PC-9 (cell line): ENCODE measurements around the gene CPB2. TPM values are rescaled to one million over a fixed set of nuclear protein-coding genes. Genes with fewer than 3 reads are reported as not detected.

Experiments used
- BruUV-seq: library from RNA; stranded (reverse); fragments of 400-500 nt; replicated peaks from 2 replicates; lab custom pipeline; 2021; lab: Mats Ljungman, UMichigan
- CTCF ChIA-PET: fragments of 300-600 bp; sonication (Branson Sonifier 250); formaldehyde crosslinking; loops from one replicate; lab custom pipeline; 2022; ENCODE audit warnings: antibody characterized with exemption; lab: Charles Lee
- POLR2A ChIA-PET: fragments of 300-600 bp; sonication (Branson Sonifier 250); formaldehyde crosslinking; loops from one replicate; lab custom pipeline; 2022; ENCODE audit warnings: antibody characterized with exemption; ENCODE audit not compliant: unreplicated experiment; lab: Charles Lee
- DNase-seq, 2 experiments: peaks; one replicate each; pipeline versions ENCODE4 v3.0.0 to v3.0.0-alpha.2; 2015 to 2022; ENCODE audit warnings: mixed read lengths in 1 of 2
- H2AFZ ChIP-seq: fragments of 200-600 bp; sonication (generic); 2 replicates; pipeline ENCODE4 v1.8.1; 2017; ENCODE audit warnings: antibody characterized with exemption
- H3F3A ChIP-seq: fragments of 200-600 bp; sonication (generic); 2 replicates; pipeline ENCODE4 v1.8.1; 2017; ENCODE audit warnings: antibody characterized with exemption, mild to moderate bottlenecking, low read depth; ENCODE audit not compliant: insufficient read depth
- H3K27ac ChIP-seq: fragments of 200-600 bp; sonication (generic); 2 replicates; pipeline ENCODE4 v1.6.1; 2016; ENCODE audit warnings: mixed run types
- H3K27me3 ChIP-seq: fragments of 200-600 bp; sonication (generic); 2 replicates; pipeline ENCODE4 v1.6.1; 2016; ENCODE audit warnings: low read depth, mixed run types; ENCODE audit not compliant: insufficient read depth
- H3K36me3 ChIP-seq: fragments of 200-600 bp; sonication (generic); 2 replicates; pipeline ENCODE4 v1.6.1; 2016; ENCODE audit warnings: low read depth, mixed run types
- H3K4me1 ChIP-seq: fragments of 200-600 bp; sonication (generic); replicated peaks from 2 replicates; pipeline ENCODE4 v1.6.1; 2016; ENCODE audit warnings: mixed run types; ENCODE audit not compliant: insufficient read depth
- H3K4me2 ChIP-seq: fragments of 200-600 bp; sonication (generic); 2 replicates; pipeline ENCODE4 v1.6.1; 2017; ENCODE audit warnings: mixed run types
- H3K4me3 ChIP-seq: fragments of 200-600 bp; sonication (generic); 2 replicates; pipeline ENCODE4 v1.6.1; 2016; ENCODE audit warnings: mixed run types
- H3K79me2 ChIP-seq: fragments of 200-600 bp; sonication (generic); 2 replicates; pipeline ENCODE4 v1.6.1; 2017; ENCODE audit warnings: low read depth, mixed run types
- H3K9me2 ChIP-seq: fragments of 200-600 bp; sonication (generic); 2 replicates; pipeline ENCODE4 v1.8.1; 2017; ENCODE audit warnings: mild to moderate bottlenecking; ENCODE audit not compliant: insufficient read depth
- H3K9me3 ChIP-seq: fragments of 200-600 bp; sonication (generic); 2 replicates; pipeline ENCODE4 v1.8.1; 2016; ENCODE audit warnings: low read depth; ENCODE audit not compliant: insufficient read depth
- H4K20me1 ChIP-seq: fragments of 200-600 bp; sonication (generic); 2 replicates; pipeline ENCODE4 v1.8.1; 2017; ENCODE audit not compliant: insufficient read depth
- CTCF ChIP-seq: fragments of 200-600 bp; sonication (generic); conservative IDR thresholded peaks from 2 replicates; pipeline ENCODE4 v1.6.1; 2017; ENCODE audit warnings: mixed run types, antibody characterized with exemption, mild to moderate bottlenecking, moderate library complexity
- EZH2 ChIP-seq: fragments of 200-600 bp; sonication (generic); IDR thresholded peaks from 2 replicates; pipeline ENCODE4 v1.8.0; 2017; ENCODE audit warnings: antibody characterized with exemption, low read depth
- intact Hi-C: fragments of 100-400 bp; cut with micrococcal nuclease; formaldehyde crosslinking; loops from one replicate; pipeline ENCODE4 v1.10.0; 2022; ENCODE audit not compliant: unreplicated experiment
- total RNA-seq: library from RNA; stranded (reverse); gene quantifications from 2 replicates; pipeline ENCODE4 v1.2.3, GENCODE V29; 2021

The CPB2 gene
- total RNA-seq, 1 experiment from 2014 or later, result not detected

GRCh38 chr13:46025157-46025556, 79.7 kb downstream of the CPB2 start:
- Histone ChIP-seq H3K9me2 (no peaks in the 10 kb centered on the region), H3K79me2 (peaks cover 18% of the 10 kb centered on the region), H3K4me1 (no peaks in the 10 kb centered on the region), H2AFZ (no peak overlapping the region), H3K4me2 (no peak overlapping the region), H3F3A (no peaks in the 10 kb centered on the region), H4K20me1 (peaks cover 21% of the 10 kb centered on the region; the same call in 1 of the 2 replicates), H3K27me3 (no peaks in the 10 kb centered on the region), H3K4me3 (no peak overlapping the region), H3K27ac (no peak overlapping the region), H3K36me3 (peaks cover 3% of the 10 kb centered on the region; the same call in 1 of the 2 replicates), H3K9me3 (no peaks in the 10 kb centered on the region)
- intact Hi-C loops, result no loop called here
- CTCF ChIA-PET, result no interaction called here
- TF ChIP-seq CTCF (no peak), EZH2 (no peak)
- DNase-seq, result no peak
- no TSS peak for BruUV-seq
- POLR2A ChIA-PET, result no interaction called here

DNA sequence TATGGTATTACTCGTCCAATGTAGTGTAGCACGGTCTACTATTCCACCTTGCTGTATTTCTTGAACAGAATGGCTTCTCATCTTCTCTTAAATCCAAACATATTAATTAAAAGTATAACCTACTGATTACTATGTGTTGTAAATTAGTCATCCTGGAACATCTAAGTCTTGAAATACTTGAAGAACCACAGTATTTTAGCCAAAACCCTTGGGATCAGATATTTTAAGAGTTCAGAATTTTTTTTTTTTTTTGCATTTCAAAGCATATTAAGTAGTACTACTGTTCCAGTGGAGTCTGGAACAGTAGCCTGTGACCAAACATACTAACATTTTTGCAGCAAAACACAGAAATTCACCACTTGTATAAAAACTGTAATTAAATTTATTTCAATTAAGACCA, 82.4 kb downstream of the CPB2 start:
- ChIA-PET CTCF (no interaction called here), POLR2A (no interaction called here)
- peaks cover 9% of the 10 kb centered on the region; the same call in 1 of the 2 replicates for H4K20me1 ChIP-seq
- H3K4me1 ChIP-seq, result no peaks in the 10 kb centered on the region
- H3F3A ChIP-seq, result no peaks in the 10 kb centered on the region
- H2AFZ ChIP-seq, result no peak overlapping the region
- TF ChIP-seq CTCF, result no peak
- no peak for TF ChIP-seq EZH2
- intact Hi-C loops, result no loop called here
- H3K27ac ChIP-seq, result no peak overlapping the region
- H3K9me3 ChIP-seq, result no peaks in the 10 kb centered on the region
- H3K79me2 ChIP-seq, result 0 out of 2 replicates have a peak, but pooled peaks cover 4% of the 10 kb centered on the region
- DNase-seq, result no peak
- no TSS peak for BruUV-seq
- peaks cover 9% of the 10 kb centered on the region for H3K36me3 ChIP-seq
- no peaks in the 10 kb centered on the region for H3K9me2 ChIP-seq
- H3K27me3 ChIP-seq, result no peaks in the 10 kb centered on the region
- no peak overlapping the region for H3K4me2 ChIP-seq
- H3K4me3 ChIP-seq, result no peak overlapping the region

DNA sequence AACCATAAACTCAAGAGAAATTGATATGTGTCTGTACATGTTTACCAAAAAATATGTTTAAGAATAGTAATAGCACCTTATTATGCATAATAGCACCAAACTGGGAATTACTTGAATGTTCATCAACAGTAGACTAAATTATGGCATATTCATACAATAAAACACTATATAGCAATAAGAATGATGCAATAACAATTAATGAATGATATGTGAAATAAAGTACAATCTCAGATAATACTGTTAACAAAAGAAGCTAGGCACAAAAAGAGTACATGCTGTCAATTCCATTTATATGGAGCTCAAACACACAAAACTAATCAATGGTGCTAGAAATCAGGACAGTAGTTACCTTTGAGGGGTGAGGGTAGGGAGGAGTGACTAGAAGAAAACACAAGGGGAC, 88.6 kb downstream of the CPB2 start:
- Histone ChIP-seq H3K4me2 (no peak overlapping the region), H3K27ac (no peak overlapping the region), H2AFZ (no peak overlapping the region), H3K4me3 (no peak overlapping the region), H3K79me2 (no peaks in the 10 kb centered on the region), H3K9me3 (no peaks in the 10 kb centered on the region), H3K36me3 (peaks cover 27% of the 10 kb centered on the region), H3K4me1 (no peaks in the 10 kb centered on the region), H3K9me2 (no peaks in the 10 kb centered on the region), H3F3A (peaks cover 5% of the 10 kb centered on the region; the same call in 1 of the 2 replicates), H4K20me1 (peaks cover 11% of the 10 kb centered on the region), H3K27me3 (no peaks in the 10 kb centered on the region)
- DNase-seq, result no peak
- ChIA-PET POLR2A (no interaction called here), CTCF (no interaction called here)
- intact Hi-C loops, result no loop called here
- TF ChIP-seq CTCF (no peak), EZH2 (no peak)
- no TSS peak for BruUV-seq
